Choroid plexus epithelial cell (primary cell): ENCODE data around the gene EPB41L1.

Source experiments
- DNase-seq: peaks from one replicate; pipeline ENCODE4 v3.0.0-alpha.2; 2010; ENCODE audit warnings: low read depth
- H3K4me3 ChIP-seq: 2 replicates; pipeline ENCODE4 v1.5.1; 2011; ENCODE audit warnings: low read depth, mild to moderate bottlenecking, control low read depth, low read length, moderate library complexity
- TF ChIP-seq, protein P1 (sequence below): conservative IDR thresholded peaks from 2 replicates; pipeline ENCODE4 v1.5.1; 2011; ENCODE audit warnings: low read depth, mild to moderate bottlenecking, control low read depth, inconsistent platforms, low read length, moderate library complexity

Gene EPB41L1

DNA sequence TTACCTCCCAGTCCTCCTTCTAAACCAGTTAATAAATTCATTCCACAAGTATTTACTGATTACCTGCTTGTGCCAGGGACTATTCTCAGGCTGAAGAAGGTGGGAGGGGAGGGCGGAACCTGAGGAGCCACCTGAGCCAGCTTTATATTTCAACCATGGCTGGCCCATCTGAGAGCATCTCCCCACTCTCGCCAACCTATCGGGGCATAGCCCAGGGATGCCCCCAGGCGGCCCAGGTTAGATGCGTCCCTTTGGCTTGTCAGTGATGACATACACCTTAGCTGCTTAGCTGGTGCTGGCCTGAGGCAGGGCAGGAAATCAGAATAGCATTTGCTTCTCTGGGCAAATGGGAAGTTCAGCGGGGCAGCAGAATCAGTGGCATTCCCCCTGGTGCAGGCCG lies 76.8 kb downstream of the EPB41L1 start:
- DNase-seq: no peak
- no peak overlapping the region for H3K4me3 ChIP-seq
- TF ChIP-seq, protein P1, sequence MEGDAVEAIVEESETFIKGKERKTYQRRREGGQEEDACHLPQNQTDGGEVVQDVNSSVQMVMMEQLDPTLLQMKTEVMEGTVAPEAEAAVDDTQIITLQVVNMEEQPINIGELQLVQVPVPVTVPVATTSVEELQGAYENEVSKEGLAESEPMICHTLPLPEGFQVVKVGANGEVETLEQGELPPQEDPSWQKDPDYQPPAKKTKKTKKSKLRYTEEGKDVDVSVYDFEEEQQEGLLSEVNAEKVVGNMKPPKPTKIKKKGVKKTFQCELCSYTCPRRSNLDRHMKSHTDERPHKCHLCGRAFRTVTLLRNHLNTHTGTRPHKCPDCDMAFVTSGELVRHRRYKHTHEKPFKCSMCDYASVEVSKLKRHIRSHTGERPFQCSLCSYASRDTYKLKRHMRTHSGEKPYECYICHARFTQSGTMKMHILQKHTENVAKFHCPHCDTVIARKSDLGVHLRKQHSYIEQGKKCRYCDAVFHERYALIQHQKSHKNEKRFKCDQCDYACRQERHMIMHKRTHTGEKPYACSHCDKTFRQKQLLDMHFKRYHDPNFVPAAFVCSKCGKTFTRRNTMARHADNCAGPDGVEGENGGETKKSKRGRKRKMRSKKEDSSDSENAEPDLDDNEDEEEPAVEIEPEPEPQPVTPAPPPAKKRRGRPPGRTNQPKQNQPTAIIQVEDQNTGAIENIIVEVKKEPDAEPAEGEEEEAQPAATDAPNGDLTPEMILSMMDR: no peak

DNA sequence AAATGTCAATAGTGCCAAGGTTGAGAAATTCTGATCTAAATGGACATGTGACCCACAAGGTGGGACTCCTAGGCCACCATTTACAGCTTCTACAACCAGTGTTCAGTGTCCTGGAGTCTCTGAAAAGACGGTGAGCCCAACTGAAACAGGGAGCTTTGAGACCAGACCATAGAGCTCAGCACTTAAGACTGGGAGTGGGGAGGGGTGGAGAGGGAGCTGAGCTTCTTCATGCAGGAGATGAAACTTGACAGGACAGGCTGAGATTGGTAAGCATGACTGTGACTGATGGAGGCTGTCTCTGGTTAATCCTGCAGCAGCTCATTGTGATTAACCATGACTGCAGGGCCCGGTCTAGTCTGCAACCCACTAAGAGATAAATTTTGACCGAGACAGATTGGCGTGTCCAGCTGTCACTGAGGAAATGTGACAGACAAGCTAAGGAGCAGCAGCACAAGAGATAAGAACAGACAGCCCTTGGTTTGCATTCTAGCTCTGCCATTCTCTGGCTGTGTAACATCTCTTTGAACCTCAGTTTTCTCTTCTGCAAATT lies 80.3 kb downstream of the EPB41L1 start:
- no peak for DNase-seq
- TF ChIP-seq, protein P1: no peak
- no peak overlapping the region for H3K4me3 ChIP-seq

DNA sequence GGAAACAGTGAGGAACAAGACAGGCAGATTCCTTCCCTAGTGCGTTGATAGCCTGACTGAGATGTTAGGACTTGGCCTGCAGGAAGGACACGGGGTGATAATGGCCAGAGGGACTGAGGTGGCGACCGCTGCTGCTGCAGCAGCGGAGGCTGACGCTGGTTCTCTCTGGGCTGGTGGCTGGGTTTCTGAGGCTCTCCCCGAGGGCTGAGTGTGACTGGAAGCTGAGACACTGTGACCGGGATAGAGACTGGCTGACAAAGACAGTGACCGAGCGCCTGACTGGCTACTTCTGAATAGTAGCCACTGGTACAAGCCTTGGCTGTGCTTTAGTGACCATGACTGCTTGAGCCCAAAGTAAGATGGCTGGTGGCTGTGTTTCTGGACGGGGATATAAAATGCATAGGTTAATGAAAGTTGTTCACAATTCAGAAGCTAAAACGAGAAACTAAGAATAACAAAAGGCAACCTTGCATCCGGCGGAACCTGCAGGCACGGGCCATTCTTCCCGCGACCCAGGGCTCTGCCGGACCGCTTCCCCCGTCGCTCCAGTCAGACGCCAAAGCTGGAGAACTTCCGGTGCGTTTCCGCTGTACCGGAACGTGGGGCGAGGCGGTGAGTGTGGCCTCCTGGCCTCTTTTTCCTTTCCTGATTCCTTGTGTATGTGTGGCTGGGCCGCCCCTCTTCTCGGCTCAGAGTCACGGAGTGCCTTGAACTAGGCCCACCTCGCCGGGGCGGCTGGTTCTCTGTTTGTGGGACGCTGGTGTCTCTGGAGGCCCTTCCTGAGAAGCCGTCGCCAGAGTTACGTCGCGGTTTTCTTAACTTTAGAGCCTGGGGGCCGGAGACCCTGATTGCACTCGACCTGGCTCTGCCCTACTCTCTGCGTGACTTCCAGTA lies 81.6 kb downstream of the EPB41L1 start, which contains the start of gene AAR2:
Gene AAR2 (plus strand): TSS at position 587 of the 894 bp plus-strand sequence. CDS start 3,391 bp downstream, outside the sequence.
- TF ChIP-seq, protein P1: no peak
- H3K4me3 ChIP-seq: peak within 1 kb of the TSS; percentile 89
- peak; percentile 83 for DNase-seq

DNA sequence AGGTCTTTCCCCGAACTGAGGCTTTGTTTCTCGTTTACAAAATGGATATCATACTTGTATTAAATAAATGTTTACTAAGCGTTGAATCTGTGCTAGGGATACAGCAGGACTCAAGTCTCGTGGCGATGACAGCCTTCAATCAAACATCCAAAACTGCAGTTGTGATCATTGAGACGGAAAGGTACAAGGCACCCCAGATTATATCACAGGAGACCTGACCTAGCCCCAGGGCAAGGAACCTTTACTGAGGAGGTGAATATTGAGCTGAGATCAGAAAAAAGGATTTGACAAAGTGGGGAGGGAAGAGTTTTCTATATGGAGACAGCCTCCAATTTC lies 82.2 kb downstream of the EPB41L1 start:
- DNase-seq: no peak
- H3K4me3 ChIP-seq: peak overlapping the region; percentile 89
- TF ChIP-seq, protein P1: no peak

DNA sequence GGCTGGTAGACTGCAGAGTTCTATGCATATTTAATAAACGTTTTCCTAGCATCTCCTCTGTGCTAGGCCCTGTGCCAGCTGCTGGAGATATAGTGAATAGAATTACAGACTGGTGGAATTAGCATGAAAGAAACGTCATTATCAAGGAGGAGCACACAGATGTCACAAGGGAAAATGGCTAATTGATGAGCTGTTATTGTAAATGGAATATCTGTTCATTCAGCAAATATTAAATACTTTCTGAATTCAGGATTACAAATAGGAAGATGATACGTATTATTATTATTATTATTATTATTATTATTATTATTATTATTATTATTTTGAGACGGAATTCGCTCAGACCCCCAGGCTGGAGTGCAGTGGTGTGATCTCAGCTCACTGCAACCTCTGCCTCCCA lies 82.9 kb downstream of the EPB41L1 start:
- peak; percentile 12 for DNase-seq
- TF ChIP-seq, protein P1: no peak
- H3K4me3 ChIP-seq: peak overlapping the region; percentile 89

DNA sequence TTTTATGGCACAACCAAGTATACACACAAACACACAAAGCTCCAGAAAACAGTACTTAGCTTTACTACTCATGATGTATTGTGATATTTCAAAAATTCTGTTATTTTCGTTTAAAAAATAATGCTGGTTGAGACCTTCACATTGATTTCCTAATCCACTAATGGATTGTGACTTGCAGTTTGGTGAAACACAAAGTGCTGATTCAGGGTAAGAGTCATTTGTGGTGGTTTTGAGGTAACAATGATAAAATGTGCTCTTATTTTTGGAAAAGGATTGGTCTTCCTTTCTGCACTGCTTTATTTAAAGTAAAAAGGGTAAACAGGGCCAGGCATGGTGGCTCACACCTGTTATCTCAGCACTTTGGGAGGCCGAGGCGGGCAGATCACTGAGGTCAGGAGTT lies 83.6 kb downstream of the EPB41L1 start:
- no peak for DNase-seq
- TF ChIP-seq, protein P1: no peak
- no peak overlapping the region for H3K4me3 ChIP-seq
